Peyer's patch (tissue), 4 donors: ENCODE data around the gene MAGI2. TPM values are rescaled to one million over a fixed set of nuclear protein-coding genes. Genes with fewer than 3 reads are reported as not detected.

Experiments
- DNase-seq, 3 donors: peaks; one replicate each; pipeline ENCODE4 v3.0.0-alpha.2; 2017 to 2019
- H3K27ac ChIP-seq, 4 donors: fragments of 200-600 bp; sonication (generic); one replicate each; pipeline ENCODE4 v1.5.1; 2016 to 2019
- H3K27me3 ChIP-seq, 2 donors: fragments of 200-600 bp; sonication (generic); one replicate each; pipeline ENCODE4 v1.5.1; 2019
- H3K36me3 ChIP-seq, 3 donors: fragments of 200-600 bp; sonication (generic); one replicate each; pipeline ENCODE4 v1.5.1; 2016 to 2019
- H3K4me1 ChIP-seq, 4 donors: fragments of 200-600 bp; sonication (generic); one replicate each; pipeline ENCODE4 v1.5.1; 2016 to 2019
- H3K4me3 ChIP-seq, 4 donors: fragments of 200-600 bp; sonication (generic); 1 replicate in 3 of 4; 2 replicates in 1 of 4; pipeline ENCODE4 v1.5.1; 2016 to 2019; ENCODE audit warnings: mild to moderate bottlenecking in 1 of 4
- H3K9me3 ChIP-seq, 4 donors: fragments of 200-600 bp; sonication (generic); one replicate each; pipeline ENCODE4 v1.5.1; 2016 to 2019; ENCODE audit warnings: mild to moderate bottlenecking in 1 of 4
- CTCF ChIP-seq, 6 experiments: fragments of 450-650 bp in 4 of 6; fragments of 200-600 bp in 2 of 6; sonication (generic) in 1 of 6; IDR thresholded peaks; one replicate each; pipeline ENCODE4 v1.5.1; 2017 to 2019; ENCODE audit warnings: antibody characterized with exemption in 6 of 6, mild to moderate bottlenecking in 3 of 6, moderate library complexity in 1 of 6
- POLR2A ChIP-seq, 2 donors: fragments of 450-650 bp; IDR thresholded peaks; one replicate each; pipeline ENCODE4 v1.5.1; 2017; ENCODE audit warnings: antibody characterized with exemption in 2 of 2, mild to moderate bottlenecking in 2 of 2, moderate library complexity in 2 of 2
- total RNA-seq, 4 donors: library from RNA; depleted of rRNA; stranded (reverse); fragments of >200 nt; gene quantifications; one replicate each; pipeline ENCODE4 v1.1.0, GENCODE V29; 2016

The MAGI2 gene
- total RNA-seq, 4 donors from 2014 or later, result 1.6 to 12.4 (median 2.8) TPM

GRCh38 chr7:78769481-78770101, 683.9 kb downstream of the MAGI2 start:
- H3K27me3 ChIP-seq, result no peaks in the 10 kb centered on the region
- H3K4me3 ChIP-seq, result no peak overlapping the region
- no peak overlapping the region for H3K27ac ChIP-seq
- DNase-seq, result no peak
- no peak for TF ChIP-seq CTCF (IDR thresholded peaks at IDR 0.05)
- no peak for TF ChIP-seq POLR2A (IDR thresholded peaks at IDR 0.05)
- no peaks in the 10 kb centered on the region for H3K36me3 ChIP-seq
- no peaks in the 10 kb centered on the region for H3K9me3 ChIP-seq
- peaks cover 0 to 9% (median 0%) of the 10 kb centered on the region in 4 donors for H3K4me1 ChIP-seq

- Histone ChIP-seq H3K36me3 (no peaks in the 10 kb centered on the region), H3K4me1 (peaks cover 0 to 9% (median 0%) of the 10 kb centered on the region in 4 donors), H3K27me3 (no peaks in the 10 kb centered on the region), H3K4me3 (no peak overlapping the region), H3K27ac (no peak overlapping the region), H3K9me3 (no peaks in the 10 kb centered on the region)
- DNase-seq, result no peak
- TF ChIP-seq POLR2A (IDR thresholded peaks at IDR 0.05), result no peak
- no peak for TF ChIP-seq CTCF (IDR thresholded peaks at IDR 0.05)
Measured at GRCh38 chr7:78768859-78769258, 684.6 kb downstream of the MAGI2 start.

- no peaks in the 10 kb centered on the region for H3K27me3 ChIP-seq
- no peak for TF ChIP-seq CTCF (IDR thresholded peaks at IDR 0.05)
- no peak for TF ChIP-seq POLR2A (IDR thresholded peaks at IDR 0.05)
- H3K4me1 ChIP-seq, result peaks cover 0 to 7% (median 0%) of the 10 kb centered on the region in 4 donors
- H3K36me3 ChIP-seq, result no peaks in the 10 kb centered on the region
- no peaks in the 10 kb centered on the region for H3K9me3 ChIP-seq
- H3K27ac ChIP-seq, result no peak overlapping the region
- no peak overlapping the region for H3K4me3 ChIP-seq
- no peak for DNase-seq
Measured at GRCh38 chr7:78765943-78766729, 687.3 kb downstream of the MAGI2 start.

GRCh38 chr7:78764571-78764970, 688.9 kb downstream of the MAGI2 start:
- no peak for TF ChIP-seq POLR2A (IDR thresholded peaks at IDR 0.05)
- TF ChIP-seq CTCF (IDR thresholded peaks at IDR 0.05), result no peak
- H3K4me1 ChIP-seq, result no peaks in the 10 kb centered on the region
- no peaks in the 10 kb centered on the region for H3K9me3 ChIP-seq
- H3K36me3 ChIP-seq, result no peaks in the 10 kb centered on the region
- H3K4me3 ChIP-seq, result no peak overlapping the region
- no peak overlapping the region for H3K27ac ChIP-seq
- DNase-seq, result no peak
- H3K27me3 ChIP-seq, result no peaks in the 10 kb centered on the region

GRCh38 chr7:78762625-78763024, 690.8 kb downstream of the MAGI2 start:
- Histone ChIP-seq H3K9me3 (no peaks in the 10 kb centered on the region), H3K27ac (no peak overlapping the region), H3K4me3 (no peak overlapping the region), H3K36me3 (no peaks in the 10 kb centered on the region), H3K27me3 (no peaks in the 10 kb centered on the region), H3K4me1 (no peaks in the 10 kb centered on the region)
- no peak for TF ChIP-seq POLR2A (IDR thresholded peaks at IDR 0.05)
- TF ChIP-seq CTCF (IDR thresholded peaks at IDR 0.05), result no peak
- DNase-seq, result no peak
